ENCODE measurements around the gene NOC3L. TPM values are rescaled to one million over a fixed set of nuclear protein-coding genes. Genes with fewer than 3 reads are reported as not detected.

The NOC3L gene
- total and polyA plus RNA-seq, 10 of the 15 experiments (the other 5 are each of a cell fraction or from before 2014, with no cell fraction given) = 27.8 to 51.4 (median 40.5) TPM

- TF ChIP-seq ZNF592 (IDR thresholded peaks at IDR 0.05) (no peak), RCOR1 (conservative IDR thresholded peaks at IDR 0.05; ENCODE audit: low read depth, low read length) (no peak), KLF5 (IDR thresholded peaks at IDR 0.05; ENCODE audit: partially characterized antibody) (no peak), FOS (IDR thresholded peaks at IDR 0.05; ENCODE audit: borderline replicate concordance, extremely low read depth, insufficient read length) (no peak), MEF2B (IDR thresholded peaks at IDR 0.05; ENCODE audit: partially characterized antibody, poor library complexity, severe bottlenecking) (no peak), SIX5 (IDR thresholded peaks at IDR 0.05; ENCODE audit: low read depth, low read length, severe bottlenecking) (no peak), FOXK2 (IDR thresholded peaks at IDR 0.05) (no peak), RBBP5 (conservative IDR thresholded peaks at IDR 0.05) (no peak), CREB1 (IDR thresholded peaks at IDR 0.05; ENCODE audit: low read depth) (no peak)
Observed at GRCh38 chr10:94308866-94309265, 53.9 kb downstream of the NOC3L start (continued).

- DNase-seq (ENCODE audit: low read depth, low spot score) (no peak), FAIRE-seq (no peak), ATAC-seq (no peak)
- Histone ChIP-seq H3K79me2 (ENCODE audit: control insufficient read depth, insufficient read depth, low read length) (no peaks in the 10 kb centered on the region), H3K9me3 (replicated peaks; ENCODE audit: control insufficient read depth, insufficient read depth, low read length) (no peaks in the 10 kb centered on the region), H3K36me3 (ENCODE audit: control insufficient read depth in 2 of 2, insufficient read depth in 2 of 2, low read length in 1 of 2) (no peaks in the 10 kb centered on the region), H3K9ac (ENCODE audit: control insufficient read depth, insufficient read depth, low read length) (no peak overlapping the region), H3K4me3 (no peak overlapping the region), H3K4me1 (ENCODE audit: control insufficient read depth, insufficient read depth, low read length) (no peaks in the 10 kb centered on the region), H3K4me2 (ENCODE audit: control insufficient read depth, insufficient read depth) (no peak overlapping the region), H4K20me1 (ENCODE audit: control insufficient read depth, insufficient read depth) (no peaks in the 10 kb centered on the region), H2AFZ (ENCODE audit: control insufficient read depth, low read depth, low read length) (no peak overlapping the region), H3K27me3 (replicated peaks in 1 of 2; ENCODE audit: control insufficient read depth in 2 of 2, insufficient read depth in 2 of 2, low read length in 1 of 2) (no peaks in the 10 kb centered on the region; a peak in 2 of 4 replicates), H3K27ac (ENCODE audit: control insufficient read depth, insufficient read depth) (no peak overlapping the region)
- ChIA-PET POLR2A (no interaction called here), SMC1A (ENCODE audit: uncharacterized antibody, unreplicated experiment) (interaction anchor here (0.6 to 1.2 kb wide), 2 partner anchors 13 to 141 kb away, joined by 3 to 4 read pairs; no protein-coding TSS in a partner anchor), RAD21 (ENCODE audit: unreplicated experiment) (no interaction called here), CTCF (interaction anchor here (0.7 to 5.9 kb wide), 3 partner anchors 14 to 137 kb away, joined by 3 to 44 read pairs (median 3); no protein-coding TSS in a partner anchor)
- WGBS (ENCODE audit: insufficient coverage, insufficient replicate concordance, low lambda C conversion rate, missing lambda C conversion rate) = 18% methylated on average over 5 of the region's 5 CpGs
- intact Hi-C loops (cut with micrococcal nuclease; ENCODE audit: unreplicated experiment) = no loop called here
- in situ Hi-C loops (cut with MboI) = no loop called here
- TF ChIP-seq SMARCA5 (IDR thresholded peaks at IDR 0.05) (no peak), KLF5 (IDR thresholded peaks at IDR 0.05; ENCODE audit: partially characterized antibody) (no peak), GATAD2B (conservative IDR thresholded peaks at IDR 0.05; ENCODE audit: low read depth) (no peak), POLR2A (IDR thresholded peaks at IDR 0.05; ENCODE audit: low read depth, low read length) (no peak)
- no TSS peak for BruUV-seq (replicated peaks)
Observed at GRCh38 chr10:94307046-94307615, 55.6 kb downstream of the NOC3L start.

Data from GM12878 (cell line).